ENCODE measurements around the gene CCDC121. TPM values are rescaled to one million over a fixed set of nuclear protein-coding genes. Genes with fewer than 3 reads are reported as not detected.

CCDC121 gene
- total and polyA plus RNA-seq, 9 of the 15 experiments (the other 6 are each of a cell fraction or from before 2014, with no cell fraction given), result 2.2 to 4.7 (median 4.1) TPM

- Histone ChIP-seq H3K9me1 (ENCODE audit: control insufficient read depth, insufficient read depth, low read length) (peaks cover 3% of the 10 kb centered on the region), H3K4me3 (no peak overlapping the region), H3K9me3 (replicated peaks; ENCODE audit: control insufficient read depth, insufficient read depth, low read depth, low read length) (no peaks in the 10 kb centered on the region), H3K9ac (ENCODE audit: insufficient read depth in 1 of 2, low read depth in 2 of 2, low read length in 2 of 2) (no peak overlapping the region), H3K79me2 (ENCODE audit: control insufficient read depth, insufficient read depth, low read length) (peaks cover 15% of the 10 kb centered on the region; the same call in 2 of the 3 replicates), H4K20me1 (replicated peaks; ENCODE audit: control insufficient read depth, insufficient read depth, low read length) (no peaks in the 10 kb centered on the region), H2AFZ (ENCODE audit: low read depth, low read length) (no peak overlapping the region), H3K27me3 (ENCODE audit: control insufficient read depth in 2 of 2, insufficient read depth in 2 of 2, low read length in 2 of 2) (no peaks in the 10 kb centered on the region), H3K36me3 (ENCODE audit: control insufficient read depth, insufficient read depth, low read length) (peaks cover 78% of the 10 kb centered on the region), H3K27ac (ENCODE audit: extremely low read depth, low read depth, low read length) (no peak overlapping the region), H3K4me2 (ENCODE audit: insufficient read depth, low read length) (no peak overlapping the region), H3K4me1 (replicated peaks in 1 of 2; ENCODE audit: control insufficient read depth in 2 of 2, insufficient read depth in 2 of 2, low read length in 2 of 2) (no peaks in the 10 kb centered on the region)
- DNase-seq (ENCODE audit: extremely low read depth in 1 of 4, low spot score in 3 of 4), result no peak
- intact Hi-C loops (cut with micrococcal nuclease), result no loop called here
- no TSS peak for BruUV-seq (replicated peaks)
- TF ChIP-seq ZNF41 (CRISPR knock-in tag; conservative IDR thresholded peaks at IDR 0.05) (no peak), U2AF2 (optimal IDR thresholded peaks at IDR 0.05; ENCODE audit: low read depth, low read length) (no peak), ELF4 (CRISPR knock-in tag; IDR thresholded peaks at IDR 0.05) (no peak), RAD21 (CRISPR knock-in tag; conservative IDR thresholded peaks at IDR 0.05 in 1 of 2, IDR thresholded peaks at IDR 0.05 in 1 of 2) (no peak), ZEB2 (IDR thresholded peaks at IDR 0.05) (no peak), WHSC1 (IDR thresholded peaks at IDR 0.05; ENCODE audit: low read length) (no peak), HES1 (IDR thresholded peaks at IDR 0.05; ENCODE audit: low read depth) (no peak), ZNF124 (CRISPR knock-in tag; IDR thresholded peaks at IDR 0.05) (no peak), TAF15 (IDR thresholded peaks at IDR 0.05; ENCODE audit: low read depth, low read length) (no peak), MGA (IDR thresholded peaks at IDR 0.05) (no peak), CCAR2 (IDR thresholded peaks at IDR 0.05; ENCODE audit: low read depth, low read length) (no peak)
- FAIRE-seq, result no peak
- CTCF ChIA-PET (ENCODE audit: low intra/inter-chr PET ratio), result no interaction called here
- WGBS (ENCODE audit: insufficient coverage, low coverage, missing lambda C conversion rate), result 77% methylated on average over 2 of the region's 2 CpGs
- POLR2A ChIA-PET, result no interaction called here
- in situ Hi-C loops (cut with MboI), result no loop called here
- no peak for ATAC-seq
Observed at GRCh38 chr2:27606611-27607010, 22.2 kb downstream of the CCDC121 start.

Measured in K562 (cell line).